ENCODE data around the gene INA.
"Not testable (repeated sequence)": the region's sequence is repeated elsewhere in the genome, so short reads cannot be mapped to it uniquely, and the experiment has no call there.

DNA sequence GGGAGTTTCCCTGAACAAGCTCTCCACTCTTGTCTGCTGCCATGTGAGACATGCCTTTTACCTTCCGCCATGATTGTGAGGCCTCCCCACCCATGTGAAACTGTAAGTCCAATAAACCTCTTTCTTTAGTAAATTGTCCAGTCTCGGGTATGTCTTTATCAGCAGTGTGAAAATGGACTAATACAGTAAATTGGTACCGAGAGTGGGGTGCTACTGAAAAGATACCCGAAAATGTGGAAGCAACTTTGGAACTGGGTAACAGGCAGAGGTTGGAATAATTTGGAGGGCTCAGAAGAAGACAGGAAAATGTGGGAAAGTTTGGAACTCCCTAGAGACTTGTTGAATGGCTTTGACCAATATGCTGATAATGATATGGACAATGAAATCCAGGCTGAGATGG lies 18.0 kb upstream of the INA start:
- TF ChIP-seq, protein P1, sequence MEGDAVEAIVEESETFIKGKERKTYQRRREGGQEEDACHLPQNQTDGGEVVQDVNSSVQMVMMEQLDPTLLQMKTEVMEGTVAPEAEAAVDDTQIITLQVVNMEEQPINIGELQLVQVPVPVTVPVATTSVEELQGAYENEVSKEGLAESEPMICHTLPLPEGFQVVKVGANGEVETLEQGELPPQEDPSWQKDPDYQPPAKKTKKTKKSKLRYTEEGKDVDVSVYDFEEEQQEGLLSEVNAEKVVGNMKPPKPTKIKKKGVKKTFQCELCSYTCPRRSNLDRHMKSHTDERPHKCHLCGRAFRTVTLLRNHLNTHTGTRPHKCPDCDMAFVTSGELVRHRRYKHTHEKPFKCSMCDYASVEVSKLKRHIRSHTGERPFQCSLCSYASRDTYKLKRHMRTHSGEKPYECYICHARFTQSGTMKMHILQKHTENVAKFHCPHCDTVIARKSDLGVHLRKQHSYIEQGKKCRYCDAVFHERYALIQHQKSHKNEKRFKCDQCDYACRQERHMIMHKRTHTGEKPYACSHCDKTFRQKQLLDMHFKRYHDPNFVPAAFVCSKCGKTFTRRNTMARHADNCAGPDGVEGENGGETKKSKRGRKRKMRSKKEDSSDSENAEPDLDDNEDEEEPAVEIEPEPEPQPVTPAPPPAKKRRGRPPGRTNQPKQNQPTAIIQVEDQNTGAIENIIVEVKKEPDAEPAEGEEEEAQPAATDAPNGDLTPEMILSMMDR (IDR thresholded peaks at IDR 0.05): not testable (repeated sequence)
- not testable (repeated sequence) for TF ChIP-seq POLR2A (IDR thresholded peaks at IDR 0.05)

All from heart left ventricle (tissue), 13 donors.